ENCODE data around the gene ZNF418.

ZNF418 gene

GRCh38 chr19:57934820-57935665 is at the start of gene ZNF418:
Gene ZNF418 (minus strand): TSS chr19:57935402. CDS start chr19:57933822, 1,580 bp downstream.
- peak; percentile 67 for DNase-seq
- Mint-ChIP-seq H3K4me1 (peaks cover 15 to 27% of the 10 kb centered on the region in 2 donors), H3K27ac (peak within 1 kb of the TSS; percentile 98), H3K9me3 (peaks cover 12 to 14% of the 10 kb centered on the region in 2 donors), H3K4me3 (peak within 1 kb of the TSS; percentile 94 to 97), H3K27me3 (no peaks in the 10 kb centered on the region), H3K36me3 (peaks cover 63 to 84% of the 10 kb centered on the region in 2 donors)
- ATAC-seq (replicated peaks), result peak; percentile 100

- H3K27ac Mint-ChIP-seq, result no peak overlapping the region
- ATAC-seq (replicated peaks) (no peak), DNase-seq (no peak)
- H3K4me3 Mint-ChIP-seq, result no peak overlapping the region
- no peaks in the 10 kb centered on the region for H3K27me3 Mint-ChIP-seq
- peaks cover 0 to 2% of the 10 kb centered on the region in 2 donors for H3K4me1 Mint-ChIP-seq
- peaks cover 41 to 45% of the 10 kb centered on the region in 2 donors for H3K9me3 Mint-ChIP-seq
- H3K36me3 Mint-ChIP-seq, result peaks cover 90 to 96% of the 10 kb centered on the region in 2 donors
Observed at GRCh38 chr19:57978586-57979289, 43.5 kb upstream of the ZNF418 start.

GRCh38 chr19:57974434-57974833 is 39.2 kb upstream of the ZNF418 start, which contains the start of gene C19orf18:
Gene C19orf18 (minus strand): TSS chr19:57974534. CDS start chr19:57974432, 102 bp downstream.
- Mint-ChIP-seq H3K27me3 (no peaks in the 10 kb centered on the region), H3K4me3 (no peak within 1 kb of the TSS), H3K36me3 (peaks cover 73 to 80% of the 10 kb centered on the region in 2 donors), H3K4me1 (peaks cover 0 to 2% of the 10 kb centered on the region in 2 donors), H3K27ac (peak within 1 kb of the TSS; percentile 21), H3K9me3 (peaks cover 42 to 47% of the 10 kb centered on the region in 2 donors)
- no peak for ATAC-seq (replicated peaks)
- DNase-seq, result no peak

- Mint-ChIP-seq H3K9me3 (peaks cover 18 to 19% of the 10 kb centered on the region in 2 donors), H3K36me3 (peaks cover 40 to 48% of the 10 kb centered on the region in 2 donors)
Observed at GRCh38 chr19:57964761-57965160, 29.6 kb upstream of the ZNF418 start.

GRCh38 chr19:57961785-57962184 is 26.6 kb upstream of the ZNF418 start:
- H3K27ac Mint-ChIP-seq, result no peak overlapping the region
- peaks cover 14 to 16% of the 10 kb centered on the region in 2 donors for H3K9me3 Mint-ChIP-seq
- DNase-seq (no peak), ATAC-seq (replicated peaks) (no peak)
- H3K4me3 Mint-ChIP-seq, result no peak overlapping the region
- peaks cover 28 to 43% of the 10 kb centered on the region in 2 donors for H3K36me3 Mint-ChIP-seq
- no peaks in the 10 kb centered on the region for H3K27me3 Mint-ChIP-seq
- H3K4me1 Mint-ChIP-seq, result no peaks in the 10 kb centered on the region

More at GRCh38 chr19:57964761-57965160, 29.6 kb upstream of the ZNF418 start:
- no peak for DNase-seq
- no peak overlapping the region for H3K27ac Mint-ChIP-seq
- no peak overlapping the region for H3K4me3 Mint-ChIP-seq
- H3K4me1 Mint-ChIP-seq, result no peaks in the 10 kb centered on the region
- no peaks in the 10 kb centered on the region for H3K27me3 Mint-ChIP-seq
- ATAC-seq (replicated peaks), result no peak

GRCh38 chr19:57954996-57955395 is 19.8 kb upstream of the ZNF418 start:
- H3K27me3 Mint-ChIP-seq, result peaks cover 0 to 13% of the 10 kb centered on the region in 2 donors
- no peak overlapping the region for H3K4me3 Mint-ChIP-seq
- H3K4me1 Mint-ChIP-seq, result no peaks in the 10 kb centered on the region
- peaks cover 18 to 22% of the 10 kb centered on the region in 2 donors for H3K9me3 Mint-ChIP-seq
- H3K36me3 Mint-ChIP-seq, result peaks cover 11 to 23% of the 10 kb centered on the region in 2 donors
- DNase-seq (no peak), ATAC-seq (replicated peaks) (no peak)
- no peak overlapping the region for H3K27ac Mint-ChIP-seq

GRCh38 chr19:57949702-57950101 is 14.5 kb upstream of the ZNF418 start:
- H3K4me3 Mint-ChIP-seq, result no peak overlapping the region

GRCh38 chr19:57949296-57949695 is 14.1 kb upstream of the ZNF418 start:
- Mint-ChIP-seq H3K36me3 (peaks cover 14 to 27% of the 10 kb centered on the region in 2 donors), H3K27me3 (peaks cover 0 to 8% of the 10 kb centered on the region in 2 donors), H3K4me3 (no peak overlapping the region), H3K9me3 (peaks cover 12 to 20% of the 10 kb centered on the region in 2 donors), H3K27ac (no peak overlapping the region), H3K4me1 (peaks cover 19 to 25% of the 10 kb centered on the region in 2 donors)
- no peak for ATAC-seq (replicated peaks)
- DNase-seq, result no peak

More at GRCh38 chr19:57949702-57950101, 14.5 kb upstream of the ZNF418 start:
- no peak for DNase-seq
- H3K27ac Mint-ChIP-seq, result no peak overlapping the region
- ATAC-seq (replicated peaks), result no peak
- peaks cover 10 to 23% of the 10 kb centered on the region in 2 donors for H3K36me3 Mint-ChIP-seq
- peaks cover 0 to 12% of the 10 kb centered on the region in 2 donors for H3K27me3 Mint-ChIP-seq
- H3K9me3 Mint-ChIP-seq, result peaks cover 11 to 19% of the 10 kb centered on the region in 2 donors
- H3K4me1 Mint-ChIP-seq, result peaks cover 17 to 21% of the 10 kb centered on the region in 2 donors

- peaks cover 23 to 35% of the 10 kb centered on the region in 2 donors for H3K9me3 Mint-ChIP-seq
- H3K4me1 Mint-ChIP-seq, result peaks cover 27 to 41% of the 10 kb centered on the region in 2 donors
- H3K27ac Mint-ChIP-seq, result peak within 1 kb of the TSS; percentile 94
- ATAC-seq (replicated peaks), result peak; percentile 98 to 99
- peak within 1 kb of the TSS; percentile 95 to 98 for H3K4me3 Mint-ChIP-seq
- DNase-seq, result peak; percentile 96
- H3K27me3 Mint-ChIP-seq, result no peaks in the 10 kb centered on the region
- H3K36me3 Mint-ChIP-seq, result peaks cover 31 to 39% of the 10 kb centered on the region in 2 donors
Observed at GRCh38 chr19:57947419-57948134, 12.4 kb upstream of the ZNF418 start, which contains the start of gene ZNF256. Gene ZNF256 (minus strand): TSS chr19:57947706. CDS start chr19:57947474, 232 bp downstream.

GRCh38 chr19:57947088-57947418 is 11.9 kb upstream of the ZNF418 start:
- H3K27me3 Mint-ChIP-seq, result no peaks in the 10 kb centered on the region
- H3K4me3 Mint-ChIP-seq, result peak overlapping the region; percentile 95 to 98
- peak overlapping the region; percentile 94 for H3K27ac Mint-ChIP-seq
- DNase-seq, result no peak
- ATAC-seq (replicated peaks), result peak; percentile 0 to 16
- peaks cover 28 to 38% of the 10 kb centered on the region in 2 donors for H3K9me3 Mint-ChIP-seq
- peaks cover 27 to 41% of the 10 kb centered on the region in 2 donors for H3K4me1 Mint-ChIP-seq
- peaks cover 37 to 45% of the 10 kb centered on the region in 2 donors for H3K36me3 Mint-ChIP-seq

GRCh38 chr19:57946316-57946715 is 11.1 kb upstream of the ZNF418 start:
- no peak for ATAC-seq (replicated peaks)
- Mint-ChIP-seq H3K4me1 (peaks cover 27 to 41% of the 10 kb centered on the region in 2 donors), H3K27me3 (no peaks in the 10 kb centered on the region), H3K36me3 (peaks cover 44 to 52% of the 10 kb centered on the region in 2 donors), H3K9me3 (peaks cover 32 to 43% of the 10 kb centered on the region in 2 donors), H3K27ac (peak overlapping the region; percentile 94), H3K4me3 (peak overlapping the region; percentile 95 to 98)
- no peak for DNase-seq

GRCh38 chr19:57941593-57941992 is 6.4 kb upstream of the ZNF418 start:
- DNase-seq (no peak), ATAC-seq (replicated peaks) (no peak)
- H3K9me3 Mint-ChIP-seq, result peaks cover 41 to 43% of the 10 kb centered on the region in 2 donors
- H3K27ac Mint-ChIP-seq, result no peak overlapping the region
- peaks cover 74 to 90% of the 10 kb centered on the region in 2 donors for H3K36me3 Mint-ChIP-seq
- peaks cover 25 to 38% of the 10 kb centered on the region in 2 donors for H3K4me1 Mint-ChIP-seq
- H3K27me3 Mint-ChIP-seq, result no peaks in the 10 kb centered on the region
- no peak overlapping the region for H3K4me3 Mint-ChIP-seq

GRCh38 chr19:57935731-57936130 is 529 bp upstream of the ZNF418 start:
- peaks cover 11 to 14% of the 10 kb centered on the region in 2 donors for H3K9me3 Mint-ChIP-seq
- no peak overlapping the region for H3K27ac Mint-ChIP-seq
- DNase-seq (no peak), ATAC-seq (replicated peaks) (no peak)
- peaks cover 15 to 27% of the 10 kb centered on the region in 2 donors for H3K4me1 Mint-ChIP-seq
- H3K36me3 Mint-ChIP-seq, result peaks cover 58 to 81% of the 10 kb centered on the region in 2 donors
- no peaks in the 10 kb centered on the region for H3K27me3 Mint-ChIP-seq
- H3K4me3 Mint-ChIP-seq, result peak overlapping the region in 1 of 2 donors; percentile 94
